Stimulated activated CD8-positive, alpha-beta memory T cell treated with anti-CD3 and anti-CD28 coated beads, Interleukin-7, amount 100 ng/mL, for 4 hours (primary cell): ENCODE measurements around the gene RASA3.
"Not testable (repeated sequence)": the region's sequence is repeated elsewhere in the genome, so short reads cannot be mapped to it uniquely, and the experiment has no call there.

ENCODE experiments used
- DNase-seq, 2 donors: peaks; one replicate each; pipeline ENCODE4 v3.0.0-alpha.2; 2020; ENCODE audit warnings: low read depth in 2 of 2

The RASA3 gene

DNA sequence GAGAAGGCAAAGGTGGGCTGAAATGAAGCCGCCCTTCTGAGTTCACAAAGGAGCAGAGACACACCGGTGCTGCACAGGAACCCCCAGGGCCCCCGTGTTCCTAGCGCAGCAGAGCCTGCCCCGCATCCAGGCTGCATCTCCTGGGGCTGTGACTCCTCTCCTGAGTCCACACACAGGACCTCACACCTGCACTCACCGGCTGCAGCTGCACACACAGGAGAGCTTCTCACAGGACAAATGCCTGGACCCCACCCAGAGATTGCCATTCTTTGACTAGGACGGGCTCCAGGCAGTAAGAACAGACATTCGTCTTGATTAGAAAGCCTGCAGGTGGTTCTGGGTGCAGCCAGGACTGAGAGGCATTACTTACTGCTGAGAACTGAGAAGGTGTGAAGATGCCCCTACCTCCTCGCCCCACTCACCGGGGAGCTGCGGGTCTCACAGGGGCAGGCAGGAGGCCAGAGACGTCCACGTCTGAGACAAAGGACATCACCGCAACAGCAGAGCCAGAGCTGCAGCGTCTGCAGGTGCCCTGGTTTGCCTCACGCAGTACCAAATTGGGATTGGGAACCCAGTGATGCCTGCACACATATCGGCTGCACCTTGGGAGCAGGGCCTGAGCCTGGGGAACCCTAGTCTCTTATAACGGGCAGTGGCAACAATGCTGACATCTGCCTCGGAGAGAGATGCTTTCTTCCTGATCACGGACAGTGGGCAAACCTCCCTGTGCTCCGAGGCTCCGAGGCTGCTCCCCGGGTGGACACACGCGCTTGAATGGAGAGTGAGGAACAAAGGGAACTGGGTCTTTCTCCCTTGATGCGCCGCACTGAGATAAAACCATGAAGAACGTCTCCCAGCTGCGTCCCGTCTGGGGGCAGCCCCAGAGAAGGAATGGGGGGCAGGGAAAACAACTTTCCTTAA, 50.4 kb downstream of the RASA3 start:
- no peak for DNase-seq

DNA sequence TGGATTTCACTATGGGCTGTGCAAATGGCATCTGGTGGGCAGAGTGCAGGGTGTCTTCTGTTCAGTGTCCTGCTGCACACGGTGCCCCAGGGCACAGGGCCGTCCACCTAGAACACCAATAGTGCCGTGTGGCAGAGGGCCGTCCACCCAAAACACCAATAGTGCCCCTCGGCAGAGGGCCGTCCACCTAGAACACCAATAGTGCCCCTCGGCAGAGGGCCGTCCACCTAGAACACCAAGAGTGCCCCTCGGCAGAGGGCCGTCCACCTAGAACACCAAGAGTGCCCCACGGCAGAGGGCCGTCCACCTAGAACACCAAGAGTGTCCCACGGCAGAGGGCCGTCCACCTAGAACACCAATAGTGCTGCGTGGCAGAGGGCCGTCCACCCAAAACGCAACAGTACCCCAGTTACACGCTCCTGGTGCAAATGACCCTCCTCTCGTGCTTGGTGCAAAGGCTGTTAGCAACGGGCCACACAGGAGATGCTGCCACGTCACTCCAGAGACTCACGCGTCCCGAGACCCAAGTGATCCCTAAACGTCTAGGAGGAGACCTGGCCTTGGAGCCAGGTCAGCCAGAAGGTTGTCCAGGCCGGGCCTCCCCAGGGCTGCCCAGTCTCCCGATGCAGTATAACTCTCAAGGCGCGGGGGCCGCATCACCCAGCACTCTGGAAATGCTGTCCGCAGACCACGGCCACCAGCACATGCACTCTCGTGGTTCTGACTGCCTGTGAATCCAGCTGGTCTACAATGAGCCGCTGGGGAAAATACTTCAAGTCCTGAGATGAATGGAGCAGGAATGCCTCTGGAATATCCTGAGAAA, 51.5 kb downstream of the RASA3 start:
- no peak for DNase-seq

DNA sequence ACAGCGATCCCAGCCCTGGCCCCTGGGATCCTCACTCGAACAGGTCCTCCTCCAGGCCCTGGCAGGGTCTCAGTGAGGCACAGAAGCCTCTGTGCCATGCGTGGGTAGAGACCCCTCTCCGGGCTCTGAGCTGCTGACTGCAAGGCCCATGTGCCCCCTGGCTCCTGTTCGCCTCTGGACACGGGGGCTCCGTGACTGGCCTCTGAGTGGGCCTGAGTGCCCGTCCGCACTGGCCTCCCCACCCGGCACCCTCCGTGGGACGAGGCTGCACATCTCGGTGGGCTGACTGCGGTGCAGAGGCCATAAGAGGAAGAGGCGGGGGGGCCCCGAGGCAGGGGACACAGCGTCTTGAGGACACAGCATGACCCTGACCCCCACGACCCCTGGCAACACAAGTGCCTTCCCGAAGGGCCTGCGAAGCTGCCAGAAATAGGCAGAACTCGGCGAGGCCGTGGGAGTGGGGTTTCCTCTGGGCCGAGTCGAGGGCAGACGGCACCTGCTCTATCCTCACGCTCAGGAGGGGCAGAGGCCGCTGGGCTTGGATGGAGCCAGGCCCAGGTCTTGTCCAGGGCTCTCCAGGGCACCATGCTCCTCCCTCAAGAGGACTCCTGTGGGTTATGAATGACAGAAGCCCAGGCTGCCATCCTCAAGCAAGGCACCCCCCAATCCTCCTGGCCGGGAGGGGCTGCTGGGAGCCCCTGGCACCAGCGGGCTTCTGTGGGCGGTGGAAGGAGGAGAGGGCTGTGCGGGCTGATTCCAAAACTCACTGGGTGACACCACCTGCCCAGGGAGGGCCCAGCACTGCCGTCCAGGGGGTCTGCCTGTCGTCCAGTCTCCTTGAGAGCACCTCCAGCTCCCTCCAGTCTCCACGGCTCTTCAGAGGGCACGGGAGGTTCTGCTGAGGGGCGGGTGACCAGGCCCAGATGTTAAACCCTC, 52.6 kb downstream of the RASA3 start:
- no peak for DNase-seq

- DNase-seq, result no peak
Observed at GRCh38 chr13:114078461-114079451, 53.7 kb downstream of the RASA3 start.

DNA sequence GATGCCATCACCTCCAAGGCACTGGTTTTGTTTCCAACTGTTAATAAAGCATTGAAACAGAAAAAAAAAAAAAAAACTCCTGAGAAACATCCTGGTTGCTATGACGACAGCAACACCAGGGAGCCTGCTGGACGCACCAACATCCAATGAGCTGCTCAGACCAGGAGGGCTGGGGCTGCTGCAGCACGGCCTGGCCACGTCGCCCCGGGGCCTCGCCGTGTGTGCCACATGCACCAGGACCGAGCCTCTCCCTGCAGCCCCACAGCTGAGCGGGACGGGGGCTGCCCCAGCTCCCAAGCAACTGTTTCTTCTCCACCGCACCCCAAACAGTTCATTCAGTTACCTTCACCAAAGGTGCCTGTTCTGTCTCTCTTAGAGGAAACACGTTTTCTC, 54.5 kb downstream of the RASA3 start:
- DNase-seq, result no peak

- DNase-seq, result no peak
Observed at GRCh38 chr13:114077099-114077932, 55.1 kb downstream of the RASA3 start.

- no peak for DNase-seq
Observed at GRCh38 chr13:114076329-114077090, 55.9 kb downstream of the RASA3 start.

GRCh38 chr13:114075811-114076210, 56.6 kb downstream of the RASA3 start:
- not testable (repeated sequence) for DNase-seq

DNA sequence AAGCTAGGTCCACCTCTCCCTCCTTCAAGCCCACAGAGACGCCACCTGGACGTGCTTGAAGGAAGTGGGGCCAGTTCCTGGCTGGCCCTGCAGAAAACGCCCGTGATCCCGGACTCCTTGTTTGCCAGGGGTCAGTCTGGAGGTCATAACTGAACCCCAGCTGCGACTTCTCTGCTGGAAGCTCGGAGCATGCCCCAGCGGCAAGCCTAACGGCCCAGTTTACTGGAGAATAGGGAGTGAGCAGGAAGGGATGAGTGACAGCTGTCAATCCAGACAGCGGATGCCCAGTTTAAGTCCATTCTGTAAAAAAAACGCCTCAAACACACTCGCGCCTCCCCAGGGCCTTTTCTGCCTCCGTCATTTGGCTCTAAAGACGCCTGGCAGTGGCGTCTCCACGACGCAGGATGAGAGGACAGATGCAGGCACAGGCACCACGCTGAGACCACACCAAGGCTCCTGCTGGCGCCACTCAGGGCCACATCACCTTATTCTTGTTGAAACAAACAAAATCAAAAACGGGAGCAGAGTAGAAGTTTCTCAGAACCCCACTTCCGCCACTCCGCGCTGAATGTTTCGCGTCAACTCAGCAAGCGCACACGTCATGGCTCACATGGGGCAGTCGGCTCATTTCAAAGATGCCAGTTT, 57.6 kb downstream of the RASA3 start:
- no peak for DNase-seq

DNA sequence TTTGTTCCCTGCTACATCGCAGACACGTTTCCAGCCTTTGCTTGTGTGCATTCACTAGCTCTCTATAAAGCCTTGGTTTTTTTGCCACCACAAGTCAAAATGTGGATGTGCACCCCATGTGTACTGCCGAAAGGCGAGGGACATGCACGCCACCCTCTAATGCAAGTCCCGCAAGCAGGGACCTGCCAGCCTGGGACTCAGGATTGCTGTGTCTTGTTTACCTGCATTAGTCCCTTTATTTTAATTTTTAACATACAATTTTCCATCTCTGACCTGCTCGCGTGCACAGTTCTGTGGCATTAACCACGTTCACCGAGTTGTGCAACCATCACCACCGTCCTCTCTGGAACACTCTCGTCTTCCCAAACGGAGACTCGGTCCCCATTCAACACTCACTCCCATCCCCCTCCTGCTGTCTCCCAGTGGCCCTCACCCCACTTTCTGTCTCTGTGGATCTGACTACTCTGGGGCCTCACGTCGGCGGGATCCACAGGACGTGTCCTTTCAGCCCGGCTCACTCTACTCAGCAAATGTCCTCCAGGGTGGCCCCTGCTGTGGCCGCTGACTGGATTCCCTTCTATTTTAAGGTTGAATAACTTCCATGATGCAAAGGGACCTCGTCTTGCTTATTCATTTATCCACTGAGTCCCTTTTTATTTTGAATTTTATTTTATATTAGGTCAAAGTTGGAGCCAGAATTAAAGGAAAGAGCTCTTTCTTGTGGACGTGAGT, 58.4 kb downstream of the RASA3 start:
- DNase-seq, result no peak

GRCh38 chr13:114072421-114072820, 60.0 kb downstream of the RASA3 start:
- DNase-seq, result no peak

GRCh38 chr13:114071991-114072390, 60.4 kb downstream of the RASA3 start:
- no peak for DNase-seq

DNA sequence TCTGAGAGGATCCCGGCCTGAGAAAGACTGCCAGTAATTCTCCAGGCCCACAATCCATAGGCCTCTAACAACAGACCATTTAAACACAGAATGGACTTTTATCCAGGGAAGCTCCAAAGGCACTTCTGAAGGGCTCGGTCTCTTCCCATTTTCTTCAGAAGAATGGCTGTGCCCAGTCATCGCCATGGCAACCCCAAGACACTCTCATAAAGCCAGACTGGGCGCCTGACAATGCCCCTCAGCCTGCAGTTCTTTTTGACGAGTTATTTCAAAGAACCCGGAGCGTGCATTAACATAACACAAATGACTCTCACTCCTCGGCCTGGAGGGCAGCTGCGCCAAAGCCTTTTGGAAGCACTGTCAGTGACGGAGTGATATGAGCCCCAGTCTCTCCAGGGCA, 61.0 kb downstream of the RASA3 start:
- no peak for DNase-seq

DNA sequence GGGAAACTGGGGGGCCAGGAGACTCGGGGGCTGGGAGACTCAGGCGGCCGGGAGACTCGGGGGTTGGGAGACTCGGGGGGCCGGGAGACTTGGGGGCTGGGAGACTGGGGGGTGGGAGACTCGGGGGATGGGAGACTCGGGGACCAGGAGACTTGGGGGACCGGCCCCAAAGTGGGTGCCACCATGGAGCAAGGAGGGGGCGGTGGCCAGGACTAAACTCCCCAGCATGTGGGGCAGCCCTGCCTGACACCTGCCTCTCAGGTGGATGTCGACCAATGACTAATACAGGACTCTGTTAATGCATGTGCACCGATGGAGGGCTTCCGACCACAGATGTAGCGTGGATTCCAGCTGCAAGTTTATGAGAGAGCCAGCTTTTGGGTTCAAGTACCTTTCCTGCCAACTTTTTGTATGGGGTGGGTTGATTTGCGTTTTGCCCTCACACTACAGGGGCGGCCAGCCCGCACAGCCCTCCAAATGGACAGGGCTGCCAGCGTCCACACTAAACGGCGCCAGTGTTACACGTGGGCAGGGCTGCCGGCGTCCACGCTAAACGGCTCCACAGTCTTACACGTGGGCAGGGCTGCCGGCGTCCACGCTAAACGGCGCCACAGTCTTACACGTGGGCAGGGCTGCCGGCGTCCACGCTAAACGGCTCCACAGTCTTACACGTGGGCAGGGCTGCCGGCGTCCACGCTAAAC, 62.2 kb downstream of the RASA3 start:
- no peak for DNase-seq

GRCh38 chr13:114069376-114070097, 62.9 kb downstream of the RASA3 start:
- DNase-seq, result no peak

GRCh38 chr13:114068656-114069318, 63.6 kb downstream of the RASA3 start:
- no peak for DNase-seq
